MM.1S (cell line): ENCODE measurements around the gene AFAP1.

Source experiments
- EZH2 ChIP-seq: fragments of 300-600 bp; sonication (generic); optimal IDR thresholded peaks from 2 replicates; pipeline ENCODE3; 2017; ENCODE audit warnings: low read depth, mild to moderate bottlenecking, antibody characterized with exemption, low read length, mixed read lengths
- TF ChIP-seq, protein P1 (sequence below): fragments of 300-600 bp; sonication (generic); IDR thresholded peaks from 2 replicates; pipeline ENCODE4 v1.5.1; 2016; ENCODE audit warnings: antibody characterized with exemption, low read length, mixed read lengths

DNA sequence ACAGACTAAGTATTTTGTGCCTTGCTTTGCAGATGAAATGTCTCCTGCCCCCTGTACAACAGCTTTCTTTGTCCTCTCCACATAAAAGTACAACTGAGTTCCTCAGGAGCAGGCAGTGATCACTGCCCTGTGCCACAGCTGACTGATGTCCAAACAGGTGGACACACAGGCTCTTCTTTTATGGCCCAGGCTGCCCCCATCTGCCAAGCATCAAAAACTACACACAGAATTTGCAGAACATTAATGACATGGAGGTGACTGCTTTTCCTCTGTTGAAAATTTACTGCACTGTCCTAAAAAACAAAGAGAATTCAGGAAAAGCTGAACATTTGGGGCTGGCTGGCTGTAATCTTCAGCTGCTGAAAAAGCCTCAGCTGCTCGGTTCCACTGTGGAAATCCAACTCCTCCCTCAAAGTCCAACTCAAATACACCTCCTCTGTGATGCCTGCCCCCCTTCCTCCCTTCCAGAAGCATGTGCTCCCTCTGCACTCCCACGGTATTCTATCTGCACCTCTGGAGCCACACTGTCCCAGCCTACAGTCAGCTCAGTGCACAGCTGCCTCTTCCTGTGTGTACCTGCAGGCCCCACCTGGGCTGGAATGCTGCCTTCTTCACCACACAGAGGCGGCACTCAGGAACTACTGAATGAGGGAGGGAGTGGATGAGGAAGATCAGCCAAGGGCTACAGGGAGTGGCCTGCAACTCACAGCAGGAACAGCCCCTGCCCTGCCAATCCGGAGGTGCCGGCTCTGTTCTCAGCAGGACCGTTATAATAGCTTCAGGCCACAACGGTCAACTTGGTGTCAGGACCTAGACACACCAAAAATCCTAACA lies 10.3 kb downstream of the AFAP1 start:
- TF ChIP-seq, protein P1, sequence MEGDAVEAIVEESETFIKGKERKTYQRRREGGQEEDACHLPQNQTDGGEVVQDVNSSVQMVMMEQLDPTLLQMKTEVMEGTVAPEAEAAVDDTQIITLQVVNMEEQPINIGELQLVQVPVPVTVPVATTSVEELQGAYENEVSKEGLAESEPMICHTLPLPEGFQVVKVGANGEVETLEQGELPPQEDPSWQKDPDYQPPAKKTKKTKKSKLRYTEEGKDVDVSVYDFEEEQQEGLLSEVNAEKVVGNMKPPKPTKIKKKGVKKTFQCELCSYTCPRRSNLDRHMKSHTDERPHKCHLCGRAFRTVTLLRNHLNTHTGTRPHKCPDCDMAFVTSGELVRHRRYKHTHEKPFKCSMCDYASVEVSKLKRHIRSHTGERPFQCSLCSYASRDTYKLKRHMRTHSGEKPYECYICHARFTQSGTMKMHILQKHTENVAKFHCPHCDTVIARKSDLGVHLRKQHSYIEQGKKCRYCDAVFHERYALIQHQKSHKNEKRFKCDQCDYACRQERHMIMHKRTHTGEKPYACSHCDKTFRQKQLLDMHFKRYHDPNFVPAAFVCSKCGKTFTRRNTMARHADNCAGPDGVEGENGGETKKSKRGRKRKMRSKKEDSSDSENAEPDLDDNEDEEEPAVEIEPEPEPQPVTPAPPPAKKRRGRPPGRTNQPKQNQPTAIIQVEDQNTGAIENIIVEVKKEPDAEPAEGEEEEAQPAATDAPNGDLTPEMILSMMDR: no peak
- TF ChIP-seq EZH2: no peak
